Kidney (tissue), 14 donors: ENCODE results near the gene GFOD1. TPM values are rescaled to one million over a fixed set of nuclear protein-coding genes. Genes with fewer than 3 reads are reported as not detected.

Experiments
- DNase-seq, 5 donors: peaks; one replicate each; pipeline ENCODE4 v3.0.0-alpha.2; 2013 to 2020
- FAIRE-seq: peaks from 2 replicates; lab custom pipeline; 2012; peaks lifted over from hg19 to GRCh38; lab: Jason Lieb, UNC
- H3K27ac ChIP-seq, 2 donors: one replicate each; pipeline ENCODE4 v1.7.0; 2013; ENCODE audit warnings: low read depth in 2 of 2, low read length in 2 of 2, inconsistent platforms in 1 of 2
- H3K27me3 ChIP-seq: one replicate; pipeline ENCODE4 v1.7.1; 2013; ENCODE audit warnings: low read length, inconsistent platforms; ENCODE audit not compliant: control insufficient read depth, insufficient read depth
- H3K36me3 ChIP-seq, 3 donors: one replicate each; pipeline versions ENCODE4 v1.7.0 to v1.7.1; 2013; ENCODE audit warnings: low read length in 3 of 3, control low read depth in 1 of 3, inconsistent platforms in 1 of 3; ENCODE audit not compliant: insufficient read depth in 3 of 3, control insufficient read depth in 2 of 3
- H3K4me1 ChIP-seq, 3 donors: one replicate each; pipeline versions ENCODE4 v1.7.0 to v1.7.1; 2013; ENCODE audit warnings: low read length in 3 of 3, inconsistent platforms in 1 of 3, low read depth in 1 of 3; ENCODE audit not compliant: control insufficient read depth in 2 of 3, insufficient read depth in 2 of 3
- H3K4me3 ChIP-seq, 3 donors: one replicate each; pipeline versions ENCODE4 v1.7.0 to v1.8.1; 2013; ENCODE audit warnings: low read length in 3 of 3, control low read depth in 1 of 3, inconsistent platforms in 1 of 3
- H3K9ac ChIP-seq, 3 donors: one replicate each; pipeline versions ENCODE4 v1.7.0 to v1.7.1; 2013; ENCODE audit warnings: low read length in 3 of 3, control low read depth in 1 of 3, inconsistent platforms in 1 of 3
- H3K9me3 ChIP-seq, 3 donors: one replicate each; pipeline versions ENCODE4 v1.7.0 to v1.7.1; 2013; ENCODE audit warnings: low read length in 3 of 3, control low read depth in 1 of 3, inconsistent platforms in 1 of 3; ENCODE audit not compliant: control insufficient read depth in 2 of 3, insufficient read depth in 1 of 3
- CTCF ChIP-seq: IDR thresholded peaks from 3 replicates; pipeline ENCODE4 v1.5.1; 2012; ENCODE audit warnings: mild to moderate bottlenecking, moderate library complexity, borderline replicate concordance; ENCODE audit not compliant: insufficient read depth; ENCODE audit errors: extremely low read depth
- intact Hi-C: fragments of 100-400 bp; cut with DNase I; formaldehyde crosslinking; loops from one replicate; pipeline ENCODE4 v1.11.1; 2022
- polyA plus RNA-seq: library from polyadenylated mRNA; stranded (reverse); fragments of 350-450 nt; fragmentation: Illumina TruSeq; extraction: RNeasy Lipid Tissue Mini Kit (QIAGEN cat#74804); gene quantifications from one replicate; pipeline ENCODE4 v1.2.3, GENCODE V29; 2014; ENCODE audit warnings: low read depth, low replicate concordance; ENCODE audit not compliant: insufficient read depth
- total RNA-seq: library from RNA; stranded (reverse); fragmentation: NEBNext Ultra II Directional; extraction: Animal tissue kit (Norgen Biotek cat#: 25700); gene quantifications from one replicate; pipeline ENCODE4 v1.2.1, GENCODE V29; 2021
- donor health status: control.
- donor health status: control.
- donor health status: control.
- donor health status: control.
- donor health status: control.
- donor health status: DM: yes; HTN: yes; CAD: no.
- donor health status: Normal renal cell carcinoma (clear cell type).

The GFOD1 gene
- total and polyA plus RNA-seq, 2 donors from 2014 or later = 2.1 to 14.6 TPM

GRCh38 chr6:13375360-13375878, 112.0 kb downstream of the GFOD1 start:
- Histone ChIP-seq H3K36me3 (no peaks in the 10 kb centered on the region), H3K9ac (no peak overlapping the region), H3K4me3 (no peak overlapping the region), H3K9me3 (no peaks in the 10 kb centered on the region), H3K27me3 (no peaks in the 10 kb centered on the region), H3K27ac (no peak overlapping the region), H3K4me1 (no peaks in the 10 kb centered on the region)
- intact Hi-C loops = no loop called here
- TF ChIP-seq CTCF = no peak
- FAIRE-seq (no peak), DNase-seq (no peak)

- intact Hi-C loops = no loop called here
- Histone ChIP-seq H3K27me3 (no peaks in the 10 kb centered on the region), H3K9ac (no peak overlapping the region), H3K4me1 (no peaks in the 10 kb centered on the region), H3K27ac (no peak overlapping the region), H3K4me3 (no peak overlapping the region), H3K9me3 (no peaks in the 10 kb centered on the region), H3K36me3 (no peaks in the 10 kb centered on the region)
- no peak for TF ChIP-seq CTCF
- DNase-seq (no peak), FAIRE-seq (no peak)
Measured at GRCh38 chr6:13373919-13374318, 113.5 kb downstream of the GFOD1 start.

- H3K36me3 ChIP-seq = no peaks in the 10 kb centered on the region
- no peak for DNase-seq
- TF ChIP-seq CTCF = no peak
- no peaks in the 10 kb centered on the region for H3K27me3 ChIP-seq
- no peaks in the 10 kb centered on the region for H3K4me1 ChIP-seq
- intact Hi-C loops = no loop called here
- no peak overlapping the region for H3K9ac ChIP-seq
- no peaks in the 10 kb centered on the region for H3K9me3 ChIP-seq
- H3K4me3 ChIP-seq = no peak overlapping the region
- FAIRE-seq = no peak
- H3K27ac ChIP-seq = no peak overlapping the region
Measured at GRCh38 chr6:13373488-13373886, 113.9 kb downstream of the GFOD1 start.
